Spleen (tissue), 11 donors: ENCODE measurements around the gene FDPS. TPM values are rescaled to one million over a fixed set of nuclear protein-coding genes. Genes with fewer than 3 reads are reported as not detected.

Experiments
- DNase-seq: peaks from one replicate; pipeline ENCODE4 v3.0.0-alpha.2; 2020
- H3K27ac ChIP-seq, 8 donors: fragments of 200-600 bp; sonication (generic) in 7 of 8; 1 replicate in 4 of 8; 2 replicates in 4 of 8; pipeline versions ENCODE4 v1.5.0 to v1.8.0; 2016 to 2021; ENCODE audit warnings: inconsistent platforms in 4 of 8, mild to moderate bottlenecking in 4 of 8, moderate library complexity in 1 of 8
- H3K27me3 ChIP-seq, 7 donors: fragments of 200-600 bp; sonication (generic) in 6 of 7; replicated peaks in 1 of 7; 1 replicate in 4 of 7; 2 replicates in 3 of 7; pipeline versions ENCODE4 v1.5.0 to v1.8.0; 2016 to 2021; ENCODE audit warnings: inconsistent platforms in 3 of 7, mild to moderate bottlenecking in 1 of 7
- H3K36me3 ChIP-seq, 6 donors: fragments of 200-600 bp; sonication (generic) in 5 of 6; 1 replicate in 4 of 6; 2 replicates in 2 of 6; pipeline versions ENCODE4 v1.5.0 to v1.8.0; 2016 to 2021; ENCODE audit warnings: inconsistent platforms in 2 of 6
- H3K4me1 ChIP-seq, 6 donors: fragments of 200-600 bp; sonication (generic) in 5 of 6; 1 replicate in 3 of 6; 2 replicates in 3 of 6; pipeline versions ENCODE4 v1.5.0 to v1.8.0; 2016 to 2021; ENCODE audit warnings: inconsistent platforms in 3 of 6
- H3K4me3 ChIP-seq, 8 donors: fragments of 200-600 bp; sonication (generic) in 7 of 8; 1 replicate in 4 of 8; 2 replicates in 4 of 8; pipeline versions ENCODE4 v1.5.0 to v1.8.0; 2016 to 2021; ENCODE audit warnings: inconsistent platforms in 4 of 8, mild to moderate bottlenecking in 4 of 8, moderate library complexity in 2 of 8
- H3K9me3 ChIP-seq, 8 donors: fragments of 200-600 bp; sonication (generic) in 7 of 8; 1 replicate in 4 of 8; 2 replicates in 4 of 8; pipeline versions ENCODE4 v1.5.0 to v1.8.0; 2016 to 2021; ENCODE audit warnings: inconsistent platforms in 4 of 8
- POLR2A ChIP-seq, 3 donors: fragments of 450-650 bp; IDR thresholded peaks; one replicate each; pipeline ENCODE4 v1.5.1; 2017; ENCODE audit warnings: antibody characterized with exemption in 3 of 3, mild to moderate bottlenecking in 1 of 3
- POLR2AphosphoS5 ChIP-seq, 3 donors: sonication (generic); formaldehyde crosslinking; IDR thresholded peaks; one replicate each; pipeline ENCODE4 v1.5.1; 2017; ENCODE audit warnings: antibody characterized with exemption in 3 of 3
- WGBS, 5 donors: extraction: QIAGEN DNeasy Blood & Tissue Kit in 3 of 5; methylation state at CpG; one replicate each; pipeline versions ENCODE4 v1.1.5 to v1.1.7; 2013 to 2018; 5-methylcytosine and 5-hydroxymethylcytosine counted together
- intact Hi-C: fragments of 100-400 bp; cut with DNase I; formaldehyde crosslinking; loops from one replicate; pipeline ENCODE4 v1.15.0; 2023; ENCODE audit warnings: low total_unique reads
- polyA plus RNA-seq, 3 donors: library from polyadenylated mRNA; stranded (reverse); fragments of 200-250 nt; gene quantifications; one replicate each; pipeline ENCODE4 v1.2.1, GENCODE V29; 2013
- total RNA-seq, 7 donors: library from RNA; depleted of rRNA in 3 of 7; stranded (reverse); fragments of >200 nt in 3 of 7; fragmentation: NEBNext Ultra II Directional in 4 of 7; extraction: Animal tissue kit (Norgen Biotek cat#: 25700) in 4 of 7; gene quantifications; one replicate each; pipeline versions ENCODE4 v1.1.0 to v1.2.1, GENCODE V29; 2016 to 2021
- TF ChIP-seq, protein P1 (sequence below), 11 experiments: fragments of 200-600 bp in 7 of 11; fragments of 450-650 bp in 4 of 11; sonication (generic) in 4 of 11; IDR thresholded peaks in 8 of 11; conservative IDR thresholded peaks in 3 of 11; 1 replicate in 7 of 11; 2 replicates in 4 of 11; pipeline versions ENCODE4 v1.4.0 to v1.8.0; 2016 to 2021; ENCODE audit warnings: antibody characterized with exemption in 11 of 11, inconsistent platforms in 4 of 11, mild to moderate bottlenecking in 1 of 11
- donor health status: healthy with polysubstance abuse.
- donor health status: DM: no; HTN: no; CAD: no; lungs with moderate emphysema.
- donor health status: DM: no; HTN: no; CAD: no.
- donor health status: Bipolar disorder and iron deficiency.
- donor health status: healthy.
- donor health status: DM: no; HTN: no; CAD: no.
- donor health status: DM: yes; HTN: yes; CAD: no.

Gene FDPS
- total and polyA plus RNA-seq, 10 donors: 84.5 to 134 (median 105) TPM

DNA sequence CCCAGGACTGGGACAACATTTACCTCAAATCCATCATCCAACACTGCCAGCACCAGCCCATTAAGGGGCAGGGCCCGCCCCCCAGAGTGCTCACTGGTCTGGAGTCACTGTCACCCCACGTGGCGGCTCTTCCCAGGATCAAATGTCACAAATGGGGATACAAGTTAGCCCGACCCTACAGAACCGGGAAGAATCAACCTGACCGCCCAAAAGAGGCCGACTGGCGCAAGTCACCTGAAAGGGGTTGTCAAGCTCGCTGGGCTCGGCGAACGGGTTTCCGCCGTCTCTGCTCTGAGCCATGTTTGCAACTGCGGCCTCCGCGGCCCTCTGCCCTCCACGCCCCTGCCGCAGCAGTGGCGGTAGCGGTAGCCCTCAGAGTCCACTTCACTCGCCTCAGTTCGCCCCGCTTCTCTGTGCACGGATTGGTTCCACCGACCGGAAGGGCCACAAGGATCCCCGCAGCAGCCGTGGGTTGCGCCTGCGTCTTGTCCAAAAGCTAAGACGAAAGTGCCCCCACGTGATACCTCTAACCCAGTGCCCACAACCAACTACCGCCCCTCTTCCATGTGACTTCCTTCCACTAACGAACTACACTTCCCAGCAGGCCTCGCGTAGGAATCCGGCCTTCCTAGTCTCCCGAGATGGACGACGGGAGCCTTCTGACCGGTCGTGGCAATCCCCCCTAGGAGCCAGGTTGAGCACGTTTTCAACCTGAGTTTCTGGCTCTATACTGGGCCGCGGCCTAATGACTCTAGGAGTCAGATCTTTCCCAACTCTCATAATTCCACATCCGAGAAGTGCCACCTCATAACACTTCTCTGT is 46.6 kb upstream of the FDPS start, which contains the start of gene SCAMP3:
SCAMP3 (minus strand) TSS at position 509 of the 822 bp plus-strand sequence; CDS start at position 300, 209 bp downstream.
- Histone ChIP-seq H3K27ac (peak within 1 kb of the TSS; percentile 79 to 94 (median 88)), H3K4me3 (peak within 1 kb of the TSS; percentile 62 to 99 (median 88)), H3K4me1 (peaks cover 15 to 38% (median 27%) of the 10 kb centered on the region in 6 donors), H3K36me3 (peaks cover 5 to 80% (median 56%) of the 10 kb centered on the region in 6 donors), H3K9me3 (no peaks in the 10 kb centered on the region), H3K27me3 (no peaks in the 10 kb centered on the region)
- peak in 1 of 3 donors; percentile 73 for TF ChIP-seq POLR2A (IDR thresholded peaks at IDR 0.05)
- TF ChIP-seq, protein P1, sequence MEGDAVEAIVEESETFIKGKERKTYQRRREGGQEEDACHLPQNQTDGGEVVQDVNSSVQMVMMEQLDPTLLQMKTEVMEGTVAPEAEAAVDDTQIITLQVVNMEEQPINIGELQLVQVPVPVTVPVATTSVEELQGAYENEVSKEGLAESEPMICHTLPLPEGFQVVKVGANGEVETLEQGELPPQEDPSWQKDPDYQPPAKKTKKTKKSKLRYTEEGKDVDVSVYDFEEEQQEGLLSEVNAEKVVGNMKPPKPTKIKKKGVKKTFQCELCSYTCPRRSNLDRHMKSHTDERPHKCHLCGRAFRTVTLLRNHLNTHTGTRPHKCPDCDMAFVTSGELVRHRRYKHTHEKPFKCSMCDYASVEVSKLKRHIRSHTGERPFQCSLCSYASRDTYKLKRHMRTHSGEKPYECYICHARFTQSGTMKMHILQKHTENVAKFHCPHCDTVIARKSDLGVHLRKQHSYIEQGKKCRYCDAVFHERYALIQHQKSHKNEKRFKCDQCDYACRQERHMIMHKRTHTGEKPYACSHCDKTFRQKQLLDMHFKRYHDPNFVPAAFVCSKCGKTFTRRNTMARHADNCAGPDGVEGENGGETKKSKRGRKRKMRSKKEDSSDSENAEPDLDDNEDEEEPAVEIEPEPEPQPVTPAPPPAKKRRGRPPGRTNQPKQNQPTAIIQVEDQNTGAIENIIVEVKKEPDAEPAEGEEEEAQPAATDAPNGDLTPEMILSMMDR (IDR thresholded peaks at IDR 0.05 in 8 of 11, conservative IDR thresholded peaks at IDR 0.05 in 3 of 11): no peak
- peak; percentile 94 to 98 (median 96) for TF ChIP-seq POLR2AphosphoS5 (IDR thresholded peaks at IDR 0.05)
- intact Hi-C loops: no loop called here
- DNase-seq: peak; percentile 96
- WGBS, 5 donors: 0 to 1% (median 0%) methylated on average over 28 to 47 of the region's 47 CpGs

DNA sequence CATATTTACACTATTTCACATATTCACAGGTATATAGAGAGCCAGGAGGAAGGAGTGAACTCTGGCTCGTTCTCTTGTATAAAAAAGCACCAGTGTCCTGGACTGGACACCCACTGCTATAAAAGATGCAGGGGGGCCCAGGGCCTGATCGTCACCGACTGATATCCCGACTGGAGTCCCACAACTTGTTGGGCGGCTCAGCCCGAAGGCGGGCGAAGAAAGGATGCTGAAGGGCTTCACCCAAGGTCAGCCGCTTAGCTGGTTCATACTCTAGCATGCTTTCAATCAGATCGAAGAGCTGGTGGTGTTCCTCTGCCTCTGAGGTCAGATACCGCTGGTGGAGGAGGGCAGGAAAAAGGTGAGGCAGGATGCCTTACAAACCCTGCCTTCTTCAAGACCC is 45.6 kb upstream of the FDPS start:
- Histone ChIP-seq H3K27ac (peak overlapping the region in 4 of 8 donors; percentile 88 to 94 (median 88)), H3K9me3 (no peaks in the 10 kb centered on the region), H3K4me1 (peaks cover 15 to 38% (median 27%) of the 10 kb centered on the region in 6 donors), H3K36me3 (peaks cover 5 to 80% (median 58%) of the 10 kb centered on the region in 6 donors), H3K27me3 (no peaks in the 10 kb centered on the region), H3K4me3 (peak overlapping the region in 1 of 8 donors; percentile 99)
- intact Hi-C loops: no loop called here
- WGBS, 5 donors: 78 to 92% (median 87%) methylated on average over 11 of the region's 11 CpGs
- TF ChIP-seq POLR2AphosphoS5 (IDR thresholded peaks at IDR 0.05): peak; percentile 8 to 38 (median 35)
- TF ChIP-seq, protein P1 (IDR thresholded peaks at IDR 0.05 in 8 of 11, conservative IDR thresholded peaks at IDR 0.05 in 3 of 11): no peak
- peak; percentile 75 for DNase-seq

DNA sequence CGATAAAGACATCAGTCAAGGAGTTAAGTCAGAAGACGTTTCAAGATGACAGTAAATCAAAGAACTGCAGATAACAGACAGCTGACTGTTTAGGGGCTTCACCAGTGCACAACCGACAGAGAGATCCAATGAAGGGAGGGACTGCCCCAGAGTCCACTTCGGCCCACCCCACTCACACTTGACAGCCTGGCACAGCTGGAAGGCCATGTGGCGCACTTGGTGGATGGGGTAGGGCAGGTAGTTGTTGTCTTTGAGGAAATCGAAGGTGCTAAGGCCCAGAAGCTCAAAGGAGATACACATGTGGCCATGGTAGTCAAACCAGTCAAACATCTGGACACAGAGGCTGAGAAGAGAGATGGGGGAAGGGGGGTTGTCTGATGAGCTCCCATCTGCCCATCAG is 42.1 kb upstream of the FDPS start:
- H3K9me3 ChIP-seq: no peaks in the 10 kb centered on the region
- TF ChIP-seq, protein P1 (IDR thresholded peaks at IDR 0.05 in 8 of 11, conservative IDR thresholded peaks at IDR 0.05 in 3 of 11): no peak
- TF ChIP-seq POLR2A (IDR thresholded peaks at IDR 0.05): no peak
- no peak for TF ChIP-seq POLR2AphosphoS5 (IDR thresholded peaks at IDR 0.05)
- DNase-seq: peak; percentile 64
- intact Hi-C loops: no loop called here
- WGBS, 5 donors: 79 to 93% (median 91%) methylated on average over 6 of the region's 6 CpGs
- no peaks in the 10 kb centered on the region for H3K27me3 ChIP-seq
- H3K4me1 ChIP-seq: peaks cover 4 to 30% (median 23%) of the 10 kb centered on the region in 6 donors
- H3K27ac ChIP-seq: no peak overlapping the region
- no peak overlapping the region for H3K4me3 ChIP-seq
- peaks cover 15 to 89% (median 82%) of the 10 kb centered on the region in 6 donors for H3K36me3 ChIP-seq

DNA sequence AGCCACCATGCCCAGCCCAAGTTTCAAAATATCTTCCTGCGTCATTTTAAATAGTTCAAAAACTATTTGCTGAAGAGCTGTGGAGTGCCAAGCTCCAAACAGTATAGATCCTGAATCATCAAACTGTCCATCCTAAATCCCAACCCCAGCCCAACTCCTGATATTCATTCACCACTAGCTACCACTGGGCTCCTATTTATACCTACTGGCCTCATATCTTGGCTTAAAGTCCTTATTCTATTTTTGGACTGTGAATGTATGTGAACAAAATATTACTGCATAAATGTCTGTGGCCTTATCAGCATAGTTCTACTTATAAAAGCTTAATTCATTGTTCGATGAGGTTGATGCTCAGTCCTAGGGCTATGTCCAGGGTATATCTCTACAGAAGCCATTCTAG is 41.3 kb upstream of the FDPS start:
- intact Hi-C loops: no loop called here
- Histone ChIP-seq H3K4me3 (no peak overlapping the region), H3K27me3 (no peaks in the 10 kb centered on the region), H3K9me3 (no peaks in the 10 kb centered on the region), H3K4me1 (peaks cover 8 to 31% (median 26%) of the 10 kb centered on the region in 6 donors), H3K27ac (no peak overlapping the region), H3K36me3 (peaks cover 15 to 95% (median 82%) of the 10 kb centered on the region in 6 donors)
- DNase-seq: no peak
- WGBS, 5 donors: 92 to 100% (median 96%) methylated on average over 2 of the region's 2 CpGs
- TF ChIP-seq, protein P1 (IDR thresholded peaks at IDR 0.05 in 8 of 11, conservative IDR thresholded peaks at IDR 0.05 in 3 of 11): no peak
- no peak for TF ChIP-seq POLR2AphosphoS5 (IDR thresholded peaks at IDR 0.05)
- TF ChIP-seq POLR2A (IDR thresholded peaks at IDR 0.05): no peak
